Measurements from ENCODE around the gene HIBCH.

GRCh38 chr2:190342611-190343010 is 23.0 kb upstream of the HIBCH start:
- no peak for TF ChIP-seq CTCF (conservative IDR thresholded peaks at IDR 0.05)
- TF ChIP-seq ZFX (IDR thresholded peaks at IDR 0.05), result no peak
